ENCODE measurements around the gene SPRED3.

GRCh38 chr19:38417544-38418506, 29.3 kb downstream of the SPRED3 start:
- 0 out of 2 replicates have a peak, but pooled peaks have one; percentile 10 for TF ChIP-seq CTCF (IDR thresholded peaks at IDR 0.05; ENCODE audit: low read depth, low read length)
- TF ChIP-seq EZH2phosphoT487 (IDR thresholded peaks at IDR 0.05; ENCODE audit: low read depth), result no peak
